GM18519 (cell line): ENCODE measurements around the gene MORC2.

ENCODE experiments used
- ATAC-seq: cut with Tn5 transposase; IDR thresholded peaks from one replicate; pipeline ENCODE4 v1.9.1; 2021; ENCODE audit warnings: mild to moderate bottlenecking, moderate library complexity; ENCODE audit not compliant: unreplicated experiment, low FRiP score

MORC2 gene

DNA sequence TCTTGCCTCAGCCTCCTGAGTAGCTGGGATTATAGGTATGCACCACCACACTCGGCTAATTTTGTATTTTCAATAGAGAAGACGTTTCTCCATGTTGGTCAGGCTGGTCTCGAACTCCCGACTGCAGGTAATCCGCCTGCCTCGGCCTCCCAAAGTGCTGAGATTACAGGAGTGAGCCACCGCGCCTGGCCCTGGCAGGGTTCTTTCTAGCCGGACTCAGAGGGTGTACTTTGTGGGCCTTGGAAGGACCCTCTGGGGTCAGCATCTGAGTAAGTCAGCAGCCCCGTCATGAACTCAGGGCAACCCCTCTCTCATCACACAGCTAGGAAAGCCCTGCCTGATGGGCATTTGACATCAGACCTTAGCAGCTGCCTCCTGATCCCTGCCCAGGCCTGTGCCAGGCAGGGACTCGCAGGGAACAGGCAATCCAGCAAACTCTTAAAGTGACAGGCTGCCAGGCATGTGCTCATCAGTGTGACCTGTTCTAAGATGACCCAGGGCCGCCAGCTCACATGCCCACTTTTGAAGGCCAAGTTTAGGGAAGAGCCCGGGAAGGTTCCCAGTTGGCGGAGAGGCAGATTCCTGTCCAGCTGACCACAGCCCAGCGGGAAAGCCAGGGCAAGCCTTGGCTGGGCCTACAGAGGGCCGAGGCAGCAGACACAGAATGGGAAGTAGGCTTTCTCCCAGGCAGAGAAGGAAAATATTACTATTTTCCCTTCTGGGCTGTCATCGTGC is 92.9 kb downstream of the MORC2 start:
- no peak for ATAC-seq
